ENCODE data around the gene PSMB11.
"Not testable (repeated sequence)": the region's sequence is repeated elsewhere in the genome, so short reads cannot be mapped to it uniquely, and the experiment has no call there.

The PSMB11 gene, protein sequence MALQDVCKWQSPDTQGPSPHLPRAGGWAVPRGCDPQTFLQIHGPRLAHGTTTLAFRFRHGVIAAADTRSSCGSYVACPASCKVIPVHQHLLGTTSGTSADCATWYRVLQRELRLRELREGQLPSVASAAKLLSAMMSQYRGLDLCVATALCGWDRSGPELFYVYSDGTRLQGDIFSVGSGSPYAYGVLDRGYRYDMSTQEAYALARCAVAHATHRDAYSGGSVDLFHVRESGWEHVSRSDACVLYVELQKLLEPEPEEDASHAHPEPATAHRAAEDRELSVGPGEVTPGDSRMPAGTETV

DNA sequence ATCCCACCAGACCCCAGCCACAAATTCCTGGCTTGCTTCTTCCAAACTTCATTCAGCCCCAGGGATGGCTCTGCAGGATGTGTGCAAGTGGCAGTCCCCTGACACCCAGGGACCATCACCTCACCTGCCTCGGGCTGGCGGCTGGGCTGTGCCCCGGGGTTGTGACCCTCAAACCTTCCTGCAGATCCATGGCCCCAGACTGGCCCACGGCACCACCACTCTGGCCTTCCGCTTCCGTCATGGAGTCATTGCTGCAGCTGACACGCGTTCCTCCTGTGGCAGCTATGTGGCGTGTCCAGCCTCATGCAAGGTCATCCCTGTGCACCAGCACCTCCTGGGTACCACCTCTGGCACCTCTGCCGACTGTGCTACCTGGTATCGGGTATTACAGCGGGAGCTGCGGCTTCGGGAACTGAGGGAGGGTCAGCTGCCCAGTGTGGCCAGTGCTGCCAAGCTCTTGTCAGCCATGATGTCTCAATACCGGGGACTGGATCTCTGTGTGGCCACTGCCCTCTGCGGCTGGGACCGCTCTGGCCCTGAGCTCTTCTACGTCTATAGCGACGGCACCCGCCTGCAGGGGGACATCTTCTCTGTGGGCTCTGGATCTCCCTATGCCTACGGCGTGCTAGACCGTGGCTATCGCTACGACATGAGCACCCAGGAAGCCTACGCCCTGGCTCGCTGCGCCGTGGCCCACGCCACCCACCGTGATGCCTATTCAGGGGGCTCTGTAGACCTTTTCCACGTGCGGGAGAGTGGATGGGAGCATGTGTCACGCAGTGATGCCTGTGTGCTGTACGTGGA lies at the start of gene PSMB11:
PSMB11 (plus strand) TSS at position 51 of the 804 bp plus-strand sequence; CDS start at position 65, 14 bp downstream.
- DNase-seq, result no peak
- in situ Hi-C loops (cut with HindIII; ENCODE audit: low pct_ligation_motif_present, low pct_unique_long_range_greater_than_20kb, low sequenced_read_pairs), result no loop called here

DNA sequence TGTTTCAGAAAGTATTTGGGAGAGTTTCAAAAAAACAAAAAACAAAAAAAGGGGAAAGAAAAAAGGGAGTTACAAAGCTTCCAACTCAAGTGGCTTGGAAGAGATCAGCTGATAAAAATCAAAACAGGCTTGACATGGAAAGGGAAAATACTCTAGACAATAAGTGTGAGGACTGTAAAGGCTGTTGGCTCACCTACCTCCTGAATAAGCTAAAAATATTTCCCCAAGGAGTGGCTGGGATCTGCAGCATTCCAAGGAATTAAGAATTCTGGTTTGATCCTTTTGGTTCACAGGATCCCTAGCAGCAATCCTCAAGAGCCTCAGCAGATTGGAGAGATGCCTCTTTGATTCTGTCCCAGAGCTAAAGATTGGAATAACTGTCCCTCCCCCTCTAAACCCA lies 48.5 kb upstream of the PSMB11 start:
- in situ Hi-C loops (cut with HindIII; ENCODE audit: low pct_ligation_motif_present, low pct_unique_long_range_greater_than_20kb, low sequenced_read_pairs), result no loop called here
- DNase-seq, result no peak

DNA sequence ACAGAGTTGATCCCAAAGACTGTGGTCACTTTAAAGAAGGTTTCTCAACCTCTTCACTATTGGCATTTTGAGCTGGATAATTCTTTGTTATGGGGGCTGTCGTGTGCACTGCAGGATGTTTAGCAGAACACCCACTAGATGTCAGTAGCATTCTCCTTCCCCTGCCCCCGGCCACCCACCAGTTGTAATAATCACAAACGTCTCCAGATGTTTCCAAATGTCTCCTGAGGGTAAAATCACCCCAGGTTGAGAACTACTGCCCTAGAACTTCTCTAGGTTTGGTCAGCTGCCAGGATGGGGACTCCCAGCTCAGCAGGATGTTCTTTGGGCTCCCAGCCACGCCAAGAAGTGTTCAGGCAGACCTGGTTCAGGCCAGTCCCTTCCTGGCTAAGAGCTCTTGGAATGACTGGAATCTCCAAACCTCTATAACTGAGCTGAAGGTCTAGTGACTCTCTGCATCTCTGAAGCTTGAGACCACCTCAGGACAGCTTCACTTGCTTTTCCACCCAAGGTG lies 47.2 kb upstream of the PSMB11 start:
- in situ Hi-C loops (cut with HindIII; ENCODE audit: low pct_ligation_motif_present, low pct_unique_long_range_greater_than_20kb, low sequenced_read_pairs), result no loop called here
- DNase-seq, result no peak

DNA sequence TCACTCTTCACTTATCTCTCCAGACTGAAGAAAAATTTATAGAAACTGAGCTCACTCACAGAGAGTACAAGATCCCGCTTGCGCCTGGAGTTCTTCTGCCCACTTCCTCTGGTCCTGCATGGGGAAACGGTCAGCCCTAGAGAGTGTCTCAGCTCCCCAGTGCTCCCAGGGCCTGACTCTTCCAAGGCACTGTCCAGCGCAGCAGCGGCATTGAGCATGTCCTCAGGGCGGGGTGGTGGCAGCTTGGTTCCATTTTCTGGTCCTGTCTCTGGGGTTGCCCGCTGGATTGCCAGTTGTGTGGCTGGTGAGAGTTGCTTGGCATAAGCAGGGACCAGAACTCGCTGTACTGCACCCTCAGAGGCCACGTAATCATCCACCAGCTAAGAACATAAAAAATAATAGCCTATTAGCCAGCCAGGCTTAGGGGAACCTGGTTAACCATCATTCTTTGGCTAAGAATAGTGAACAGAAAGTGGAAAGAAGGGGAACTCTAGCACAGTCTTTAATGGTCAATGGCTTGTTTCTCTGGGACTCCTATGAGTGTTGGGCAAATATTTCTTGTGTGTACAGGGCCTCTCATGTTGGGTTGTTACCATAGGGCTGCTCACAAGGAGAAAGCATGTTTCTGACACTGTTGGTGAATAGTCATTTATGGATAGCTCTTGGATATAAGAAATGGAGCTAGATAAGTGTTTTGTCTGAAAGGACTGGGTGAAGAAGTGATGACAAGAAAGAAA lies 46.0 kb upstream of the PSMB11 start:
- in situ Hi-C loops (cut with HindIII; ENCODE audit: low pct_ligation_motif_present, low pct_unique_long_range_greater_than_20kb, low sequenced_read_pairs), result no loop called here
- DNase-seq, result no peak

DNA sequence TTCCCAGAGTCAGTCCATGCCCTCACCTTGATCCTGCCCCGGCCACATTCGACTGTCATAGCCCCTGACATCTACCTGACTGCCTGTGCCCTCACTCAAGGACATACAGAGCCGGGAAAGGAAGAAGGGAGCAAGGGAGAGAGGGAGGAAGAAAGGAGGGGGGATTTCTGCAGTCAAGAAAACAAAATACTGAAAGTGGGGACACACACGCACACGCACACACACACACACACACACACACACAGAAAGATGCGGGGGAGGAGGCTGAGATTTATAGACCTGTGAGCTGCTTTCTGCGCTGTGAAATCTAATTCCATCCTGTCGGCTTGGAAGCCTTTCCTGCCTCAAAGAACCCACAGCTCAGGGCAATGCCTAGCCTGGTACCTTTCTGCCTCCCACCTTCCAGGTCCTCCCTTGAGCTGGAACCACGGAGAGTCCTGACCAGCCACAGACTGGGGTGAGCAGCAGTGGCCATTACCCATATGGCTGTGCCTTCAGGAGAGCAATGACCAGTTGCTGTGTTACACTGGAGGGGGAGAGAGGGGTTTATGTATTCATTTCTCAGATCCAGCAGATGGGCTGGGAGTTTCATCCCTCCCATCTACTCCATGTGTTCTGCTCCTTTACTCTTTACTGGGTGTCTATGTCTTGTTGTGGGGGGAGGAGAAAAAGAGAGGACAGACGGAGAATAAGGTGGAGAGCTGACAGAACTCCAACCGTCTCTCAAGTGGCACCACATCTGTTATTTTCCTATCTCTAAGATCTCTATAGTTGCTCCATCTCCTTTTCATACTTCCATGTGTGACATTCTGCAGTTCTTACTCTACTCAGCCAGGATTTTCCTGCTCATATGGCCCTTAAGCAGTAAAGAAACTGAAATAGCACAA lies 45.0 kb upstream of the PSMB11 start:
- in situ Hi-C loops (cut with HindIII; ENCODE audit: low pct_ligation_motif_present, low pct_unique_long_range_greater_than_20kb, low sequenced_read_pairs), result no loop called here
- no peak for DNase-seq

DNA sequence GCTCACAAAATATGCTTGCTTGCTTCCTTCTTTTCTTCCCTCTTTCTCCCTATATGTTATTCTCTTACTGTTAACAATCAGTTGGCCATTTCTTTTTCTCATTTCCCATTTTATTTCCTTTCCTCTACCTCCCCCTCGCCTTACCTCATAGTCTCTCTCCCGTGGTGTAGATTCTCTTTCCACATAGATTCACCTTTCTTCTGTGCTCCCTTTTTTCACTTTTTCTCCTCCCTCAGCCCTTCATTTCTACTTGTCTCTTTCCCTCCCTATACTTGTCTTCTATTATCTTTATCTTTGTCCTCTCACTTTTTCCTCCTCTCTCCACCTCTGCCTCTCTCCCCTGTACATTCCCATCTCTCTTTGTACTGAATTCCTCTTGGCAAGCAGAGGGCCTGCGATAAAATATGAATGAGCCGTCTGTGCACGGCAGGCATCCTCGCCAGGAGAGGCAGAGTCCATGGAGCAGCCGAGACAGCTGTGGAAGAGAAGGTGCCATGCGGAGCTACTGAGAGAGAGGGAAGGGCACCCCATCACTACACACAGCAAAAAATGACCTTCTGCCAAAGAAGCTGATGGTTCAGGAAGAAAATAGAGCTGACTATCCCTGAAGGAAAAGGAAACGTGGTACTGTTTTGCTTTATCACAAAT lies 44.2 kb upstream of the PSMB11 start:
- in situ Hi-C loops (cut with HindIII; ENCODE audit: low pct_ligation_motif_present, low pct_unique_long_range_greater_than_20kb, low sequenced_read_pairs), result no loop called here
- DNase-seq, result no peak

DNA sequence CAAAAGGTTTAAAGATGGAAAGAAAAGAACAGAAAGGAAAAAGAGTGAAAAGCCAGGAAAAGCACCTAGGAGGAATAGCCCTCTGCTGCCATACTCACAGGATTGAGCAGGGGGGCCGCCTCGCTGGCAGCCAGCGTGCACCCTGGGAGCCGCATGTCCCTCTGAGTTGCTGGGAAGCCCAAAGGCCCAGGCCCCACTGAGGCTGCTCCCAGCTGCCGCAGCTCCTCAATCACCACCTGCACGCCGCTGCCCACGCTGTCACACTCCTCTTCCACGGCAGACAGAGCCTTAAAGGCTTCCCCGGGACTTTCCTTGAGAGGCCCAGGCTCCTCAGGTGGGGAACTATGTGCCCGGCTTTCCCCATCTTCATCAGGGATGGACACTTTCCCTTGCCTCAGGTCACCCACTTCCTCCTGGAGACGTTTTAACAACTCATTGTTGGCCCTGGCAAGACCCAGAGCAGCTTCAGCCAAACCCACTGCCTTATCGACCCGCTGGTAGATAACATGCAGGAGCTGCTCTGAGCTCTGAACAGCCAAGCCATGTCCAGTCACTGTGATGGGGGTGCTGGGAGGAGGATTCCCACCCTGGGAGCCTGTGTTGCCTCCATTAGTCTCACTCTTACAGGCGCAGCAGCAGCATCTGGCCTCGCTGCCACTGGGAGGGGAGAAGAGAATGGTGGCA lies 43.5 kb upstream of the PSMB11 start:
- in situ Hi-C loops (cut with HindIII; ENCODE audit: low pct_ligation_motif_present, low pct_unique_long_range_greater_than_20kb, low sequenced_read_pairs), result no loop called here
- no peak for DNase-seq

DNA sequence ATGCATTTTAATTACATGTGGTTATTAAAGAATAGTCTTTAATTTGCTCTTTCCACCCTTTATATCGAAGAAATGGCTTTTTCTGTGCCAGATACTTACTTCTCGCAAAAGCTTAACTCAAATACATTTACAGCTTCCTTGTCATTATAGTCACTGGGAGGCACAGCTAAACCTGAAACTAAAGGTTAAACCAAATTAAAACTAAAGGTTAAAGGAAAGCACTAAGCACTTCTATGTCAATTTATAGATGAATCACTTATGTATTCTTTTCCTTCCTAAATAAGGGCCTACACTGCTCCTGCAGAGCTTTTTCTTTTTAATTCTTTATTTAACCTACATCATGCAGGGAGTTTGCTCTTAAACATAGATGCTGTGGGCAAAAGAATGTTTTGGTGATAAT lies 41.2 kb upstream of the PSMB11 start:
- in situ Hi-C loops (cut with HindIII; ENCODE audit: low pct_ligation_motif_present, low pct_unique_long_range_greater_than_20kb, low sequenced_read_pairs), result no loop called here
- DNase-seq, result no peak

DNA sequence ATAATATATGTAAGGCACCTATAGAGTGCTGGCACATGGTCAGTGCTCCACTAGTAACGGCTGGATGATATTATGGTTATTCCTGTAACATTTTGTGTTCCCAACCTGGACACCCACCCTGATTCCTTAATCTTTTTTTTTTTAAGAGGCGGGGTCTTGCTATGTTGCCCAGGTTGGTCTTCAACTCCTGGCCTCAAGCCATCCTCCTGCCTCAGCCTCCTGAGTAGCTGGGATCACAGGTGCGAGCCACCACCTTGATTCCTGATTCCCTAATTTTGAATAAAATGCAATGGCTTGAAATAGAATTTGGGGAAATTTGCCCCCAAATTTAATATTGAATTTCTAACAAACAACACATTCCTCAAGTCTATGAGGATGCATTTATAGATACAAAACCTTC lies 39.4 kb upstream of the PSMB11 start:
- DNase-seq, result no peak
- in situ Hi-C loops (cut with HindIII; ENCODE audit: low pct_ligation_motif_present, low pct_unique_long_range_greater_than_20kb, low sequenced_read_pairs), result no loop called here

DNA sequence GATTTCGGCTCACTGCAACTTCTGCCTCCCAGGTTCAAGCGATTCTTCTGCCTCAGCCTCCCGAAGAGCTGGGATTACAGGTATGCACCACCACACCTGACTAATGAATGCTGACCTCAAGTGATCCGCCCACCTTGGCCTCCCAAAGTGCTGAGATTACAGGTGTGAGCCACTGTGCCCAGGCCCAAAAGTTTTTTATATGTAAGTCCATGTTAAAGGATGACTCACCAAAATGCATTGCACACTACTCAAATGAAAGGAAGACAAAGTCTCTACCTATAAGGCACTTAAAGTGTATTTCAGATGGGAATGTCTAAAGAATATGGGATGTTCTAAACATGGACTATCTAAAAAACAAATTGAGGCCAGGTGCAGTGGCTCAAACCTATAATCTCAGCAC lies 37.7 kb upstream of the PSMB11 start:
- in situ Hi-C loops (cut with HindIII; ENCODE audit: low pct_ligation_motif_present, low pct_unique_long_range_greater_than_20kb, low sequenced_read_pairs); DNase-seq: not testable (repeated sequence)

DNA sequence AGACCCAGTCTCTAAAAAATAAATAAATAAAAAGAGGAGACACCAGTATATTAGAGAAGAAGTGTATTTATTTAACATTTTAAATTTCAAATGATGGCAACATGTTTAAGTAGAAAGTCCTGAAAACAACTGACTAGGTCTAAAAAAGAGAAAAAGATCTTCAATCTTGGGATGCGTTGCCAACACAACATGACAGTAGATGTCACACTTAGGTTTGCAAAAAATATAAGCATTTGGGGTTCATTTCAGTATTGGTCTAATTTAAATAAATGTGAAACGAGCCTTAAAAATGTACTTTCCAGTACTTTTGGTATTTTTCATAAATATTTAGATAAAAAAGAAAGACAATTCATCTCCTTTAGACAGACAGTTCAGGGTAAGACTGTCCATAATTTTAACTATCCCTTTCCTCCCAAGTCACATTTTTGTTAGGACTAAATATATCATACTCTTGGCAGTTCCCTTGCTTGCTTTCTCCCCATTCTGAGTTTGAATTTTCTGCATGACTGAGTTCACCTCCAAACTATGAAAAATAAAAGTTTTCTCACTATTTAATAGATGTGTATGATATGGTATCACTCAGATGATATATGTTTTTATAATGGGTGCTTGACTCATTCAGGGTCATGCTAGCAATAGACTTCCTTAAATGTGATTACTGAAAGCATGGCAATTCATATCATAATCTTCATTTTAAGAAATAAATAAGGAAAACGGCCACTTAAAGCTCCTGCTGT lies 36.4 kb upstream of the PSMB11 start:
- in situ Hi-C loops (cut with HindIII; ENCODE audit: low pct_ligation_motif_present, low pct_unique_long_range_greater_than_20kb, low sequenced_read_pairs), result no loop called here
- DNase-seq, result no peak

DNA sequence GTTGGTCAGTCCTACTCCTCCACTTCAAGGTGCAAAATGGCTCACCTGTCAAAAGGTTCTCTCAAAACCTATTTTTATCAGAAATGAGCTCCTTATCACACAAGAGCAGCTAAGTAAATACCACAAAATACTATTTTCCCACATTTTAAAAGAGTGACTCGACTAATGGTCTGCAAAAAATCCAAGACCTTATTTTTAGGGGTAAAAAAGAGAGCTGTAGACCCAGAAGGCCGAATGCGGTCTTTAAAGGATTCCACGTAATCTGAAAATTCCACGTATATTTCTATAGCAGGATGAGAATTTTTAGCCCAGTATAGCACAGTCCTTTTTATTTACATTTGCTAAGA lies 35.9 kb upstream of the PSMB11 start:
- DNase-seq, result no peak
- in situ Hi-C loops (cut with HindIII; ENCODE audit: low pct_ligation_motif_present, low pct_unique_long_range_greater_than_20kb, low sequenced_read_pairs), result no loop called here

DNA sequence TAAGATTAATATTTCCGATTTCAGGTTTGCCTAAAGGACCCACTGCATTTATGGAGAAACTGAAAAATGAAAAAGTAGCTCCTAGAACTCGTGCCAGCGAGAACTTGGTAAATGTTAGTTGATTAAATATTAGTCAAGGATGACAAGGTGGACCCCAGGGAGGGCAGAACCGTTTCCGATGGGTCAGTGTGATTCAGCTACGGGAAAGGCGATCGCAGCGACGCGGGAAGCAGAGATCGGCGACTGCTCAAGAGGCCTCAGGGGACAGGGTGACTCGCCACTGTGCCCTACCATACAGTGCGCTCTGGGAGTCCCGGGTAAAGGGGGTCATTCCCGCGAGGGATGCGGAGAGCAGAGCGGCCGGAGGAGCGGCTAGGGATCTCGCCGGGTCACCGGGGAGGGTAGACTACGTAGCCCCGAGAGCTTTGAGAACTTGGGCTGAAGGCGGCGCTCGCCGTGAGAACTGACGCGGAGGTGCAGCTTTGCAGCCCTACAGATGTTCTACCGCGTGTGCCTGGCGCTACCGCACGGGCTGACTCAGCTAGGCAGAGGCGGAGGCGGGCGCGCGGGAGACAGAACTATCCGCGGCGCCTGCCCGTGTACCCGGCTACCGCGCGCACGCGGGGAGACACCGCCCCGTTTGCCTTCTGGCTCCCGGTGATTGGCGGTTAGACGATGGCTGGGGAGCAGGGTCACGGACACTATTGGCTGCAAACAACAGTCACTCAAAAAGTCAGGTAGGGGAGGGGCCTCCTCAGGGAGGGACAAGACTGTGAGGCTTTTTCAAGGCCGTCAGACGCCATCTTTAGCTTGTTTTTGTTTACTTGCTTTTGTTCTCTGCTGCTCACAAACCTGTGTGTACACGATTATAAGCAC lies 35.2 kb upstream of the PSMB11 start:
- peak; percentile 96 for DNase-seq
- in situ Hi-C loops (cut with HindIII; ENCODE audit: low pct_ligation_motif_present, low pct_unique_long_range_greater_than_20kb, low sequenced_read_pairs), result no loop called here

DNA sequence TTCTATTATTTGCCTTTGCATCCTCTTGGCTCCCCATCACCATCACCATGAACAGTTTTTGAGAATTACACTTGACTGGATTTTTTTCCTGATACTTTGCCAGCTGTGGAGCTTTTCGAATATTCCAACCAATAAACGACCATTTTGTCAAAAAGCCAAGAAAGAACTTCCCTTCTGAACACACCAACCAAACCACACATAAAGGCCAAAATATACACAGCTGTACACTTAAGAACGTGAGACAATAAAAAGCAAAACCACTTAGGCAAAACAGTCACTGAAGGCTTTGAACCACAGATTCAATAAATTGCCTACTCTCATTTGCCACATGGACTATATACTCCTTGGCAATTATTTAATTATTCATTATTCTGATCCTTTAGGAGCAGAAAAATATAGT lies 33.2 kb upstream of the PSMB11 start:
- DNase-seq, result no peak
- in situ Hi-C loops (cut with HindIII; ENCODE audit: low pct_ligation_motif_present, low pct_unique_long_range_greater_than_20kb, low sequenced_read_pairs), result no loop called here

DNA sequence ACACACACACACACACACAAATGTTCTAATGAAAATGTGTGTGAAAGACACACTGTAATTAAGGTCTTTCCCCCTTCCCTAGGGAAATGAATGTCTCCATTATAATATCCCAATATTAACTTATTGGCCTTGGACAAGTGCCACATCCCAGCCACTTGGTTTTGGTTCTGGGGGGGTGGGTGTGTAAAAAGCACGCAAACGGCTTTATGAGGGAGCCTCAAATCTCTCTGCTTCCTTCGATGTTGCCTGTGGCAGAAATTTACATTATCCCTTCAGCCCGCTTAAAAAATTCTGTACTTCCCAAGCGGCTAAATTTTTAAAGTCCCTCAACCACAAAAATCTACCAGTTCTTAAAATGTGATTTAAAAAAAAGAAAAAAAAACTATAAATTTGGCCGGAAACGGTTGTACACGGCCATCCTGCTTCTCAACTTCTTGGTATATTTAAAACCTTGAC lies 32.5 kb upstream of the PSMB11 start:
- in situ Hi-C loops (cut with HindIII; ENCODE audit: low pct_ligation_motif_present, low pct_unique_long_range_greater_than_20kb, low sequenced_read_pairs), result no loop called here
- no peak for DNase-seq
